Activated CD8-positive, alpha-beta memory T cell treated with anti-CD3 and anti-CD28 coated beads, Interleukin-2, amount 50 U/mL, for 24 hours (primary cell): ENCODE measurements around the gene EFHC1.
"Not testable (repeated sequence)": the region's sequence is repeated elsewhere in the genome, so short reads cannot be mapped to it uniquely, and the experiment has no call there.

Experiments used
- DNase-seq: peaks from one replicate; pipeline ENCODE4 v3.0.0-alpha.2; 2020; ENCODE audit errors: extremely low read depth

EFHC1 gene

GRCh38 chr6:52438926-52439325 is 18.8 kb downstream of the EFHC1 start:
- no peak for DNase-seq

DNA sequence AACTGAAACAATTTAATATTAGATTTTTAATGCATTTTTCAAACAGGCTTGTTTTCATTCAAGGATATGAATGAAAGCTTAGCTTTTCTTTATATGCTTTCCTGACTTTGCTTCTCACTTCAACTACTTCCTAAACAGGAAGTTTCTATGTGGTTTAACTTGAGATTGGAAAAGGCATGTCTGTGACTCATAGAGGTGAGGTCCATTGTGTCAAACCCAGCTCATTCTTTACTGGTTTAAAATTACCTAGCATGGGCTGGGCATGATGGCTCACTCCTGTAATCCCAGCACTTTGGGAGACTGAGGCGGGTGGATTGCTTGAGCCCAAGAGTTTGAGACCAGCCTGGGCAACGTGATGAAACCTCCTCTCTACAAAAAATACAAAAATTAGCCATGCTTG is 34.4 kb downstream of the EFHC1 start:
- DNase-seq, result no peak

DNA sequence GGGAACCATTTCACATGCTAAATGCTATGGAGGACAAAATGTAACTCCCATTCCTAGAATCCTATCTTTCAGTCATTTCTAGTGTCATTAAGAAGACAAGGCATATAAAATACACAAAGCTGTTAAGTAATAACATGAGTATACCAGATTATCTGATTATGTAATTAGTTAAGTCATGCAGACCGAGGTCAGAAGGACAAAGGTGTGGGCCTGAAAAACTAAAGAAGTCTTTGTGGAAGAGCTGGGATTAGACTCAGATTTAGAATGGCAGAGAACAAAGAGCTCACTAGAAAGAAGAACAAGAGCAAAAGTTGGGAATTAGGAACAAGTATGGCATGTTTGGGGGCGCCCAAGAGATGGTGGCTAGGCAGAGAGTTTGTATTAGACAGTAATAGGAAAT is 37.0 kb downstream of the EFHC1 start:
- DNase-seq, result no peak

GRCh38 chr6:52461194-52461593 is 41.1 kb downstream of the EFHC1 start:
- not testable (repeated sequence) for DNase-seq

GRCh38 chr6:52474173-52474572 is 54.0 kb downstream of the EFHC1 start:
- DNase-seq, result no peak

GRCh38 chr6:52475307-52475706 is 55.2 kb downstream of the EFHC1 start:
- DNase-seq, result no peak

GRCh38 chr6:52482903-52483670 is 62.9 kb downstream of the EFHC1 start:
- DNase-seq, result no peak

DNA sequence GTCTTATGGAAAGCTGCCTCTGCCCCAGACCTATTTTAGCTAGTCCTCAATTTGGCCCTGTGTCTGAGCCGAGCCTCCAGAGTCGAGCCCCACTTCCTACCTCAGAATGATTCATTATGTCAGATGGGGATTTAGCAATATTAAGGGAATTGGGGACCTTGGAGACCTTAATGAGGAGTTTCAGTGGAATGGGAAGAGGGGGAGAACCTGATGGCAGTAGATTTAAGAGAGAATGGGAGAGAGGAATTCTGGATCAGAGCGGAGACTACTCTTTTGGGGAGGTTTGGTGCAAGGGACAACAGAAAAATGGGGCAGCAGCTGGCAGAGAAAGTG is 63.5 kb downstream of the EFHC1 start:
- no peak for DNase-seq

GRCh38 chr6:52489881-52490280 is 69.7 kb downstream of the EFHC1 start:
- DNase-seq, result no peak

- DNase-seq, result no peak
These were observed 71.3 kb downstream of the EFHC1 start for GRCh38 chr6:52491203-52492069.

GRCh38 chr6:52493669-52494068 is 73.5 kb downstream of the EFHC1 start:
- no peak for DNase-seq

GRCh38 chr6:52494298-52495072 is 74.3 kb downstream of the EFHC1 start:
- no peak for DNase-seq

GRCh38 chr6:52495922-52496321 is 75.8 kb downstream of the EFHC1 start:
- no peak for DNase-seq

DNA sequence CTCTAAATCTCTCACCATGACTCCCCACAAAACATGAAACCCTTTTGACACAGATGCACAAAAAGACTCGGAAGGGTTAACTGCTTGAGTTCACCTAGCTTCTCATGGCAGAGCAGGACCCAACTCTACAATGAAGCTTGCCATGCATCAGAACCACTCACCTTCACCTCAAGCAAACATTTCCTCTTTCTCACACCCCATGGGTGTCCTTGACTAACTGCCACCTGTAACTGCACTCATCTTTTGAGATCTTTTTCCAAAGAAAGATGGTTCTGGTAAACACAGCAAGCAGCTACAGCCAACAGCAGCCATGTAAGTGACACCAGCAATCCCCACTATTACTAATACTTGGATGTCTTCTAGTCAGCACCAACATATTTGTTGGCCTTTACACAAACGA is 76.5 kb downstream of the EFHC1 start:
- no peak for DNase-seq

DNA sequence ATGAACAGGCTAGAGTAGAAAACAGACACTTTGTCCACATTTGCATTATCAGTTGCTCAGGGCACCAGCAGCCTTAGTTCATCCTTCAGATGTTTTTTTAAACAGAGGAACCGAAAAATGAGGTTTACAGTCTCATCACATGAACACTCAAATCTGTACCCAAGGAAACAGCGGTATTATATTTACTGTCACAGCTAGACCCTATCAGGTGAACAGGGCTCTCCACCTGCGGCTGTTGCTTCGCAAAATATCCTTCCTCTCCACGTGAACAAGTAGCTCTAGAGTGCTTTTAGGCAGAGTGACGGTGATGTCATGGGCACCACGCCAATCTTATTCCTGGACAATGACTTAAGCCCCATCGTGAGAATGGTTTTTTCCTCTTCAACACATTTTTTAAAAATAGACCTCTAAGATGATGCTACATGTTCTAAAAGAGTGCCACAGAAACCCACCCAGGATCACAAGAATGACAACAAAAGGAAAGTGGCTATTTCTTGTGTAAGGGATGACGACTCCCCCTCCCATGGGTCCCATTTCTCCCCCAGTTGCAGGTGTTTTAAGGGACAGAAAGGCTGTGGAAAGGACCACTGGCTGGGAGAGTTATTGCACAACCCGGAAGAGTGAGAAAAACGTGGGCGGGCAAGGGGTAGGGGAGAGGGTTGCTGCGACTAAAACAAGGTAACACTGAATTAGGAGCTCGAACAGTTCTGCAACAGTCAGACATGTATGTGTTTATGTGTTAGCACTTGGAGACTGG is 77.7 kb downstream of the EFHC1 start:
- DNase-seq, result no peak

GRCh38 chr6:52498538-52499017 is 78.4 kb downstream of the EFHC1 start:
- DNase-seq, result no peak

GRCh38 chr6:52499026-52499425 is 78.9 kb downstream of the EFHC1 start:
- DNase-seq, result no peak

DNA sequence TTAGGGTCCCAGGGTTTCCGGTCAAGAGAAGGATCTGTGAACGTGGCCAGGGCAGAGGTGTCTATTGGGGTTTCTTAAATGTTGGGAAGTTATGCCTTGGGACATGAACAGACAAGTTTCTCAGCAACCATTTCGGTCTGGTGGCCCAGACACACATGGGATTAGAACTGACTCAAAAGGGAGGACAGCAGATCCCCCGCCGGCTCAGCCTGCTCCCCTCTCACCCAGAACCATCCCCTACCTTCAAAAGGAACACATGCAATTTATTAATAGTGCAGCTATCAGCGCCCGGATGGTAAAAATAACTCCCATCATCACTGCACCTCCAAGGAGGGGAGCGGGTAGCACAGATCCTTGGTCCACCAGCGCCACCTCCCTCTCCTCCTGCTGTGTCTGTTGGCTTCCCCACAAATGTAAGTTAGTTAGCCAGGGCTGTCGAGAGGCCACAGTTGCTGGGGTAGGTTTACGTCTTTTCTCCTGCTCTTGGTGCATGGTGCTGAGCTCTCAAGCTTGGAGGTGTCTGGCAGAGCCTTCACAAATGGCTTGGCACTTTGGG is 79.6 kb downstream of the EFHC1 start:
- DNase-seq, result no peak

DNA sequence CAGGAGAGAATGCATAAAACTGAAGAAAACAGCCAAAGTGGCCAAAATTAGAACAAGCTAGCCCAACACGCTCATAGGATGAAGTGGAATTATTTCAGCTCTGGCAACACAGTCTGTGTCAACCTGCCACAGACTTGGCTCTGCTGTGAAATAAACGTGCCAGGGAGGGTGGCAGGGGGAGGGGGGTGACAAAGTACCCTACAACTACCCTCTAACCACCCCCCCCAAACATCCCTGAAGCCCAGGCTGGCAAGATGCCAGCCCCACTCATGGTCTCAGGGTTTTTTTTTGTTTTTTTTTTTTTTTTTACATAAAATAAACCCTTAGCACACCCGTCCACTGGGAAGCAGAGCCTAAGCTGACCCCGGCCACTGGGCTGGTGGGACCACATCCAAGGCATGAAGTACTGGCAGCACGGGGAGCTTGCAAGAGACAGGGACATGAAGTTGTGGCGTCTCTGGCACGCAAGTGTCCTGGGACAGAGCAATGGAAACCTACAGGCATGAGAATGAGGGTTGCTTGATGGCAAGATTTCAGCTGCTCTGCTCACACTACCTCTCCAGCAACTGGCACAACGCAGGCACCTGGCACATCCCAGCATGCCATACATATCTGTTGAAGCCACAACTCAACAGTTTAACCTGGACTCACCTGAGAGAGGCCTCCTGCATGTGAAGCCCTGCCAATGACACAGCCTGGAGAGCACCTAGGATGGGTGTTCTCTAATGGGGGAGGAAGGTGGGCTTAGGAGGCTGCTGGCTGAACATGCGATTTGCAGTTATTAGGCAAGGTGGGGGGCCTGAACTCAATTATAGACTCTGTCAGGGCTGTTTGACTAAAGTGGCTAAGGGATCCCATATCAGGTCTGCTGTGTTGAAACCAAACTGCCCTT is 80.3 kb downstream of the EFHC1 start:
- no peak for DNase-seq
